ENCODE results near the gene KLHDC3. TPM values are rescaled to one million over a fixed set of nuclear protein-coding genes. Genes with fewer than 3 reads are reported as not detected.
"Not testable (repeated sequence)": the region's sequence is repeated elsewhere in the genome, so short reads cannot be mapped to it uniquely, and the experiment has no call there.

The KLHDC3 gene
- total and polyA plus RNA-seq, 4 experiments from 2014 or later = 66.6 to 131 (median 73.1) TPM

DNA sequence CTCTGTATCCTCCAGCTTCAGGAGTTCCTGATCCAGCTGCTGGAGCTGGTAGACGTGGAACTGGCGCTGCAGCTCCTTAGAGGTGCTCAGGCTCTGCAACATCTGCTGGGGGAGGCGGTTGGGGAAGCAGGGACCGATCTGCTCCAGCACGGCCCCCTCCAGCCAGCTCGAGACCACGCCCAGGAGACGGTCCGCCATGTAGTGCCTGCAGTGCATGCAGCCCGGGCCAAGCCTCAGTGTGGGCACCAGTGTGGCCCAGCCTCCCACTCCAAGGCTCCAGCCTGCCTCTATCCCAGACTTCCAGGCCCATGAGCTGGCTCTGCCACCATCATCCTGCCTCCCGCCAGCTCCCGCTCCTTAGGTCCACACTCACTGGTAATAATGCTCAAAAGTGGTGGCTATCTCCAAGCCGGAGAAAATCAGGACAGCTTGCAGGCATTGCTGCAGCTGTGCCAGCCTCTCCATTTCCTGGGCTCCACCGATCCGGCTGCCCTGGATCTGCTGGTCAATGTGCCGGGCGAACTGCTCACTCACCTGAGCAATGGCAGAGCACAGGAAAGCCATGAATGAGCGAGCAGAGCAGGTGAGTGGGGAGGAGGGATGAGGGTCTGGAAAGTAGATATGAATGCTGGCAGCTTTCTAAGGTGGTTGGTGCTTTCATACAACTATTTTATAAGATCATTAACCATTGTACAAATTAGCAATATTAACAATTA lies 26.7 kb downstream of the KLHDC3 start:
- H3K4me3 ChIP-seq (ENCODE audit: low read length in 2 of 2) = no peak overlapping the region
- H3K4me1 Mint-ChIP-seq = no peaks in the 10 kb centered on the region
- H3K9me3 Mint-ChIP-seq = no peaks in the 10 kb centered on the region
- no peaks in the 10 kb centered on the region for H3K4me1 ChIP-seq (ENCODE audit: insufficient read depth, low read length)
- H3K27me3 Mint-ChIP-seq = no peaks in the 10 kb centered on the region
- ChIA-PET CTCF (ENCODE audit: partially characterized antibody) (no interaction called here), POLR2A (ENCODE audit: partially characterized antibody) (no interaction called here)
- no peaks in the 10 kb centered on the region for H3K9me3 ChIP-seq (ENCODE audit: control insufficient read depth in 1 of 2, low read length in 2 of 2)
- H3K27ac ChIP-seq (ENCODE audit: low read depth, low read length) = no peak overlapping the region
- H3K36me3 Mint-ChIP-seq = peaks cover 26 to 52% of the 10 kb centered on the region in 2 donors
- H3K4me3 Mint-ChIP-seq = no peak overlapping the region
- intact Hi-C loops (cut with micrococcal nuclease) = no loop called here
- peak overlapping the region in 1 of 7 donors; percentile 22 for H3K27ac Mint-ChIP-seq
- no peaks in the 10 kb centered on the region for H3K27me3 ChIP-seq (ENCODE audit: insufficient read depth, low read length)
- H3K36me3 ChIP-seq (ENCODE audit: insufficient read depth, low read length) = peaks cover 42% of the 10 kb centered on the region
- DNase-seq = no peak

DNA sequence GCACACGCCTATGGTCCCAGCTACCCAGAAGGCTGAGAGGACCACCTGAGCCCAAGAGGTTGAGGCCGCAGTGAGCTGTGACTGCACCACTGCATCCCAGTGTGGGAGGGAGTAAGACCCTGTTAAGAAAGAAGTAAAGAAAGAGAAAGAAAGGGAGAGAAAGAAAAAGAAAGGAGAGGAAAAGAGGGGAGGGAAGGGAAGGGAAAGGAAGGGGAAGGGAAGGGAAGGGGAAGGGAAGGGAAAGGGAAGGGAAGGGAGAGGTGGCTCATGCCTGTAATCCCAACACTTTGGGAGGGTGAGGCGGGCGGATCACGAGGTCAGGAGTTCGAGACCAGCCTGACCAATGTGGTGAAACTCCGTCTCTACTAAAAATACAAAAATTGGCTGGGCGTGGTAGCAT lies 27.4 kb downstream of the KLHDC3 start:
- H3K4me3 ChIP-seq (ENCODE audit: low read length in 2 of 2); H3K4me3 Mint-ChIP-seq; H3K27ac Mint-ChIP-seq; DNase-seq; H3K4me1 Mint-ChIP-seq; POLR2A ChIA-PET (ENCODE audit: partially characterized antibody); intact Hi-C loops (cut with micrococcal nuclease); H3K27me3 ChIP-seq (ENCODE audit: insufficient read depth, low read length); H3K27ac ChIP-seq (ENCODE audit: low read depth, low read length); H3K9me3 Mint-ChIP-seq; H3K27me3 Mint-ChIP-seq; CTCF ChIA-PET (ENCODE audit: partially characterized antibody); H3K4me1 ChIP-seq (ENCODE audit: insufficient read depth, low read length); H3K9me3 ChIP-seq (ENCODE audit: control insufficient read depth in 1 of 2, low read length in 2 of 2): not testable (repeated sequence)
- H3K36me3 ChIP-seq (ENCODE audit: insufficient read depth, low read length) = peaks cover 45% of the 10 kb centered on the region
- peaks cover 29 to 57% of the 10 kb centered on the region in 2 donors for H3K36me3 Mint-ChIP-seq

DNA sequence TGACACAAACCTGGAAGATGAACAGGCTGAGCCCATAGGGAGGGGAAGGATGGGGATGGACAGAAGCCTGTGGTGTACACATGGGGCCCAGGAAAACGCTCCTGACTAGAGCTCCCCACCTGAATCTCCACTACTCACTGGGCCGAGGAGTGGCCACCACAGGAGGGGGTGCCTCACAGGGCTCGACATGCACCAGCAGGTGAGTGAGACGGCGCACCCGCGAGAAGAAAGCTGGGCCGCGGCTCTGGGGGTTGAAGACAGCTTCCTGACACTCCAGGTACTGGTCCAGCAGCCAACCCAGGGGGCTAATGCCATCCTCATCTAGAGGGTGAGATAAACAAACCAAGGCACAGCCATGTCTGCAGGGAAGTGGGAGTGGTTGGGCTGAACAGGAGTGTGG lies 29.3 kb downstream of the KLHDC3 start:
- Histone ChIP-seq H3K27ac (ENCODE audit: low read depth, low read length) (no peak overlapping the region), H3K4me3 (ENCODE audit: low read length in 2 of 2) (no peak overlapping the region), H3K36me3 (ENCODE audit: insufficient read depth, low read length) (peaks cover 37% of the 10 kb centered on the region), H3K9me3 (ENCODE audit: control insufficient read depth in 1 of 2, low read length in 2 of 2) (no peaks in the 10 kb centered on the region), H3K4me1 (ENCODE audit: insufficient read depth, low read length) (no peaks in the 10 kb centered on the region), H3K27me3 (ENCODE audit: insufficient read depth, low read length) (no peaks in the 10 kb centered on the region)
- H3K27ac Mint-ChIP-seq = peak overlapping the region in 1 of 7 donors; percentile 32
- H3K27me3 Mint-ChIP-seq = no peaks in the 10 kb centered on the region
- H3K36me3 Mint-ChIP-seq = peaks cover 27 to 52% of the 10 kb centered on the region in 2 donors
- intact Hi-C loops (cut with micrococcal nuclease) = no loop called here
- DNase-seq = no peak
- ChIA-PET CTCF (ENCODE audit: partially characterized antibody) (no interaction called here), POLR2A (ENCODE audit: partially characterized antibody) (interaction anchor here (1.5 kb wide), 1 partner anchor 22 kb away, joined by 4 read pairs; the partner anchor contains the start of gene RRP36)
- H3K4me3 Mint-ChIP-seq = no peak overlapping the region
- no peaks in the 10 kb centered on the region for H3K4me1 Mint-ChIP-seq
- H3K9me3 Mint-ChIP-seq = no peaks in the 10 kb centered on the region

DNA sequence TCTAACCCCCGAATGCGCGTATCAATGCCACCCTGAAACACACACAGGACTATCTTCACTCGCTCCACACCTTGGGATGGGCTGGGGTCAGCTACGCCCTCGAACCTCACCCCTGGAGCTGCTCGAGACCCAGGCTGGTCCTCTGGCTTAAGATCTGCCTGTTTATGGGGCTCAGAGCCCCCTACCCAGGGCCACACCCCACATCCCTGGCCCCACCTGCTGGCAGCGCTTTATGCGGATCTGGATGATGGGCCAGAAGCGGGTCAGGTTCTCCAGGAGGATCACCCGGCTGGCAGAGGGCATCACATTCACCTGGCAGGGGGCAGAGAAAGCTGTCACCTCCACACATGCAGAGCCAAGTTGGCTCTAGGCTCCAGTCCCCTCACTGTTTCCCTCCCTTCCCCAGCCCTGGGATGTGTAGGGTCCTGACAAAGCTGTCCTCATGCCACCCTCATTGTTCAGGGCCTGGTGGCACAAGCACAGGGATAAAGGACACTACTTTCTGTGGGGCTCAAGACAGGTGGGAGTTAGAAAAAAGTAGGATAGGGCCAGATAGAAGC lies 31.4 kb downstream of the KLHDC3 start:
- H3K27ac Mint-ChIP-seq = peak overlapping the region in 3 of 7 donors; percentile 41 to 70 (median 54)

DNA sequence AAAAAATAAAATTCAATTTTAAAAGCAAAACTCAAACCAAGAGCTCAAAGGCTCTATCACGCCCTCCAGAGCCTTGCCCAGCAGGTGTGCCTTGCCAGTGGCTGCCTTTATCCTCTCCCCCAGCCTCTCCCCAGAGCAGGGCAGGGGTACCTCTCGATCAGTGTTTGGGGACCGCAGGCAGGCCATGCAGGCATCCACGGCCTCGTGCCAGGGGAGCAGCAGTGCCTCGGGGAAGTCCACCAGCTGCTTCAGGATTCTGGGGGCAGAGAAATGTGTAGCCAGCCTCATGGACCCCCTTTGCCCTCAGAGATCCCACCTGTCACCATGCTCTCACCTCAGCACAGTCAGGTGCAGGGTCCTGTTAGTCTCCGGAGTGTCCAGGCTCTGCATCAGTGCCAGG lies 33.9 kb downstream of the KLHDC3 start:
- Histone ChIP-seq H3K9me3 (ENCODE audit: control insufficient read depth in 1 of 2, low read length in 2 of 2) (no peaks in the 10 kb centered on the region), H3K4me1 (ENCODE audit: insufficient read depth, low read length) (peaks cover 19% of the 10 kb centered on the region), H3K36me3 (ENCODE audit: insufficient read depth, low read length) (peaks cover 37% of the 10 kb centered on the region), H3K4me3 (ENCODE audit: low read length in 2 of 2) (no peak overlapping the region), H3K27ac (ENCODE audit: low read depth, low read length) (no peak overlapping the region), H3K27me3 (ENCODE audit: insufficient read depth, low read length) (no peaks in the 10 kb centered on the region)
- DNase-seq = no peak
- Mint-ChIP-seq H3K27me3 (no peaks in the 10 kb centered on the region), H3K4me3 (no peak overlapping the region), H3K4me1 (peaks cover 6 to 23% (median 18%) of the 10 kb centered on the region in 4 donors), H3K36me3 (peaks cover 20 to 47% of the 10 kb centered on the region in 2 donors), H3K9me3 (no peaks in the 10 kb centered on the region), H3K27ac (no peak overlapping the region)
- CTCF ChIA-PET (ENCODE audit: partially characterized antibody) = no interaction called here
- POLR2A ChIA-PET (ENCODE audit: partially characterized antibody) = no interaction called here
- intact Hi-C loops (cut with micrococcal nuclease) = no loop called here

More for the DNA sequence above, 31.4 kb downstream of the KLHDC3 start:
- Histone ChIP-seq H3K9me3 (ENCODE audit: control insufficient read depth in 1 of 2, low read length in 2 of 2) (no peaks in the 10 kb centered on the region), H3K36me3 (ENCODE audit: insufficient read depth, low read length) (peaks cover 41% of the 10 kb centered on the region), H3K4me1 (ENCODE audit: insufficient read depth, low read length) (no peaks in the 10 kb centered on the region), H3K27me3 (ENCODE audit: insufficient read depth, low read length) (no peaks in the 10 kb centered on the region), H3K4me3 (ENCODE audit: low read length in 2 of 2) (no peak overlapping the region), H3K27ac (ENCODE audit: low read depth, low read length) (no peak overlapping the region)
- peaks cover 0 to under 1% (median under 1%) of the 10 kb centered on the region in 4 donors for H3K4me1 Mint-ChIP-seq
- CTCF ChIA-PET (ENCODE audit: partially characterized antibody) = no interaction called here
- H3K4me3 Mint-ChIP-seq = no peak overlapping the region
- POLR2A ChIA-PET (ENCODE audit: partially characterized antibody) = interaction anchor here (0.5 to 1.1 kb wide), 3 partner anchors 8 to 996 kb away, joined by 3 to 4 read pairs (median 3); partner anchors contain the start of gene CUL7
- H3K9me3 Mint-ChIP-seq = no peaks in the 10 kb centered on the region
- no peaks in the 10 kb centered on the region for H3K27me3 Mint-ChIP-seq
- no peak for DNase-seq
- H3K36me3 Mint-ChIP-seq = peaks cover 24 to 54% of the 10 kb centered on the region in 2 donors
- intact Hi-C loops (cut with micrococcal nuclease) = no loop called here

DNA sequence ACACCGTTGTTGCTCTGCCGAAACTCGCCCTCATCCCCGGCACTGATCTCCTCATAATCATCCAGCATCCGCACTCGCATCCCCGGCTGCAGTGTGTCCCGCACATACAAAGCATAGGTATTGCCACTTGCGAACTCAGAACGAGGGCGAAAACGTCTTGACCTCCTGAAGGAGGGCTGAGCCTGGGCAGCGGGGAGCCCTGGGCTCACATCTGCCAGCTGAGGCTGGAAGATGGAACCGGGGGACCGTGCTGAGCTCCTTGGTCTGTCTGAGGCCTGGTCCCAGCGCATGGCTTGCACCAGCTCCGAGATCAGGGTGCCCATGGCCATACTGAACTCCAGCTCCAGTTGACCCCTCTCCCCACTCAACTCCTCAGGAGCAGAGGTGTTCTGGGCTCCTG lies 36.9 kb downstream of the KLHDC3 start:
- intact Hi-C loops (cut with micrococcal nuclease) = no loop called here
- CTCF ChIA-PET (ENCODE audit: partially characterized antibody) = interaction anchor here (1.1 kb wide), 1 partner anchor 178 kb away, joined by 3 read pairs; the partner anchor contains the start of gene DNPH1

DNA sequence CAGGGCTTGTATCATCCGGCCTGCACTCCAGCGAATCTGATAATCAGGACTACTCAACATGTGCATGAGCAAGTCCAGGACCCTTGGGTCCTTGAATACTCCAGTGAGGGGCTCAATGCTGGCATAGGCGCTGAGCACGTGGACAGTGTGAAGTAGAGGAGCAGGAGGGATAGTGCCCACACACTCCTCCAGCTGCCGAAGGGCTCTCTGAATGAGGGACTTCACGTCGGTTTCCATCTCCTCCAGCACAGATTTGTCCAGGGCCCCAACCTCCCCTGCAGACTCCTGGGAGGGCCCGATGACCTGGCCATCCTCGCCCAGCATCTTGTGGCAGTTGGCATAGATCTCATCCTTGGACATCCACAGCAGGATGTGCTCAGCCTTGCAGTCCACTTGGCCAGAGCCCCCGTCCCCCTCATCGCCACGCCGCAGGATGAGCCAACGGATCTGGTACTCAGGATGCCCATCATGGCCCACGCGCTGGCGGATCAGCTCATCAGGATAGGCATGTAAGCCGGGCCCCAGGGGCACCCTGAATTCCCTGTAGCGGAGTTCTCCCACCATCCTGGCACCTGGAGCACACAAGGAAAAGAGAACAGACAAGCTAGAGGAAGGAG lies 38.3 kb downstream of the KLHDC3 start:
- Histone ChIP-seq H3K27ac (ENCODE audit: low read depth, low read length) (peak overlapping the region; percentile 85), H3K4me3 (ENCODE audit: low read length in 2 of 2) (no peak overlapping the region), H3K27me3 (ENCODE audit: insufficient read depth, low read length) (no peaks in the 10 kb centered on the region), H3K4me1 (ENCODE audit: insufficient read depth, low read length) (peaks cover 31% of the 10 kb centered on the region), H3K9me3 (ENCODE audit: control insufficient read depth in 1 of 2, low read length in 2 of 2) (no peaks in the 10 kb centered on the region), H3K36me3 (ENCODE audit: insufficient read depth, low read length) (peaks cover 19% of the 10 kb centered on the region)
- Mint-ChIP-seq H3K36me3 (peaks cover 19 to 41% of the 10 kb centered on the region in 2 donors), H3K9me3 (peaks cover 0 to 2% (median 0%) of the 10 kb centered on the region in 8 donors), H3K4me3 (peak overlapping the region; percentile 92 to 97 (median 94)), H3K27ac (peak overlapping the region; percentile 94 to 98 (median 97)), H3K4me1 (peaks cover 13 to 41% (median 33%) of the 10 kb centered on the region in 4 donors), H3K27me3 (no peaks in the 10 kb centered on the region)
- POLR2A ChIA-PET (ENCODE audit: partially characterized antibody) = interaction anchor here (0.6 to 5.3 kb wide), 7 partner anchors 30 to 531 kb away, joined by 3 to 51 read pairs (median 37); partner anchors contain the start of genes CNPY3, KLHDC3, MEA1 and PEX6
- no peak for DNase-seq
- CTCF ChIA-PET (ENCODE audit: partially characterized antibody) = no interaction called here
- intact Hi-C loops (cut with micrococcal nuclease) = no loop called here

More for the DNA sequence above, 36.9 kb downstream of the KLHDC3 start:
- DNase-seq = no peak
- POLR2A ChIA-PET (ENCODE audit: partially characterized antibody) = interaction anchor here (3.2 to 4.6 kb wide), 2 partner anchors 9 to 71 kb away, joined by 11 to 37 read pairs; partner anchors contain the start of genes KLC4, MRPL2 and PEX6
- Histone ChIP-seq H3K27ac (ENCODE audit: low read depth, low read length) (no peak overlapping the region), H3K27me3 (ENCODE audit: insufficient read depth, low read length) (no peaks in the 10 kb centered on the region), H3K4me1 (ENCODE audit: insufficient read depth, low read length) (peaks cover 31% of the 10 kb centered on the region), H3K36me3 (ENCODE audit: insufficient read depth, low read length) (peaks cover 20% of the 10 kb centered on the region), H3K9me3 (ENCODE audit: control insufficient read depth in 1 of 2, low read length in 2 of 2) (no peaks in the 10 kb centered on the region), H3K4me3 (ENCODE audit: low read length in 2 of 2) (no peak overlapping the region)
- H3K27me3 Mint-ChIP-seq = no peaks in the 10 kb centered on the region
- H3K9me3 Mint-ChIP-seq = peaks cover 0 to 2% (median 0%) of the 10 kb centered on the region in 8 donors
- H3K36me3 Mint-ChIP-seq = peaks cover 19 to 47% of the 10 kb centered on the region in 2 donors
- H3K4me3 Mint-ChIP-seq = no peak overlapping the region
- H3K27ac Mint-ChIP-seq = peak overlapping the region in 4 of 7 donors; percentile 70 to 90 (median 83)
- H3K4me1 Mint-ChIP-seq = peaks cover 13 to 39% (median 33%) of the 10 kb centered on the region in 4 donors
